HG03342 (cell line): ENCODE results near the gene TAS2R50.
"Not testable (repeated sequence)": the region's sequence is repeated elsewhere in the genome, so short reads cannot be mapped to it uniquely, and the experiment has no call there.

Source experiments
- ATAC-seq: cut with Tn5 transposase; IDR thresholded peaks from one replicate; pipeline ENCODE4 v1.9.1; 2021; ENCODE audit warnings: mild to moderate bottlenecking, moderate library complexity; ENCODE audit not compliant: unreplicated experiment

The TAS2R50 gene

GRCh38 chr12:10986812-10987211 lies at the start of gene TAS2R50:
TAS2R50 (minus strand) TSS chr12:10986912; CDS start chr12:10986860, 52 bp downstream.
- ATAC-seq, result no peak

- not testable (repeated sequence) for ATAC-seq
Observed at GRCh38 chr12:11033959-11034358, 47.2 kb upstream of the TAS2R50 start.

GRCh38 chr12:11031307-11031706 lies 44.6 kb upstream of the TAS2R50 start, which contains the start of gene TAS2R31:
TAS2R31 (minus strand) TSS chr12:11031407; CDS start chr12:11031335, 72 bp downstream.
- ATAC-seq, result no peak

- ATAC-seq, result no peak
Observed at GRCh38 chr12:11026118-11026517, 39.4 kb upstream of the TAS2R50 start.

- no peak for ATAC-seq
Observed at GRCh38 chr12:11023387-11023786, 36.7 kb upstream of the TAS2R50 start.

- no peak for ATAC-seq
Observed at GRCh38 chr12:11022520-11022919, 35.8 kb upstream of the TAS2R50 start, which contains the start of gene TAS2R19. TAS2R19 (minus strand) TSS chr12:11022620; CDS start chr12:11022571, 49 bp downstream.

- no peak for ATAC-seq
Observed at GRCh38 chr12:11016937-11017336, 30.2 kb upstream of the TAS2R50 start.

GRCh38 chr12:11015775-11016430 lies 29.2 kb upstream of the TAS2R50 start:
- no peak for ATAC-seq

- ATAC-seq, result no peak
Observed at GRCh38 chr12:11014234-11014633, 27.5 kb upstream of the TAS2R50 start.

GRCh38 chr12:11007608-11008007 lies 20.9 kb upstream of the TAS2R50 start:
- ATAC-seq, result no peak

GRCh38 chr12:10998204-10998603 lies 11.5 kb upstream of the TAS2R50 start, which contains the start of gene TAS2R20:
TAS2R20 (minus strand) TSS chr12:10998304; CDS start chr12:10997875, 429 bp downstream.
- ATAC-seq, result no peak

- ATAC-seq, result no peak
Observed at GRCh38 chr12:10994307-10994706, 7.6 kb upstream of the TAS2R50 start.

GRCh38 chr12:10989107-10989506 lies 2.4 kb upstream of the TAS2R50 start:
- ATAC-seq, result no peak

GRCh38 chr12:10982244-10982643 lies 4.5 kb downstream of the TAS2R50 start:
- ATAC-seq, result no peak

- ATAC-seq, result no peak
Observed at GRCh38 chr12:10974965-10975364, 11.7 kb downstream of the TAS2R50 start.

GRCh38 chr12:10968765-10969456 lies 17.8 kb downstream of the TAS2R50 start:
- no peak for ATAC-seq

- no peak for ATAC-seq
Observed at GRCh38 chr12:10967409-10967808, 19.3 kb downstream of the TAS2R50 start.

- ATAC-seq, result no peak
Observed at GRCh38 chr12:10966314-10966713, 20.4 kb downstream of the TAS2R50 start.

- ATAC-seq, result no peak
Observed at GRCh38 chr12:10965476-10965875, 21.2 kb downstream of the TAS2R50 start.

GRCh38 chr12:10960211-10960610 lies 26.5 kb downstream of the TAS2R50 start:
- no peak for ATAC-seq

- ATAC-seq, result no peak
Observed at GRCh38 chr12:10959804-10960203, 26.9 kb downstream of the TAS2R50 start.

GRCh38 chr12:10957741-10958140 lies 29.0 kb downstream of the TAS2R50 start:
- no peak for ATAC-seq
